ENCODE measurements around the gene BBLN.

The BBLN gene

DNA sequence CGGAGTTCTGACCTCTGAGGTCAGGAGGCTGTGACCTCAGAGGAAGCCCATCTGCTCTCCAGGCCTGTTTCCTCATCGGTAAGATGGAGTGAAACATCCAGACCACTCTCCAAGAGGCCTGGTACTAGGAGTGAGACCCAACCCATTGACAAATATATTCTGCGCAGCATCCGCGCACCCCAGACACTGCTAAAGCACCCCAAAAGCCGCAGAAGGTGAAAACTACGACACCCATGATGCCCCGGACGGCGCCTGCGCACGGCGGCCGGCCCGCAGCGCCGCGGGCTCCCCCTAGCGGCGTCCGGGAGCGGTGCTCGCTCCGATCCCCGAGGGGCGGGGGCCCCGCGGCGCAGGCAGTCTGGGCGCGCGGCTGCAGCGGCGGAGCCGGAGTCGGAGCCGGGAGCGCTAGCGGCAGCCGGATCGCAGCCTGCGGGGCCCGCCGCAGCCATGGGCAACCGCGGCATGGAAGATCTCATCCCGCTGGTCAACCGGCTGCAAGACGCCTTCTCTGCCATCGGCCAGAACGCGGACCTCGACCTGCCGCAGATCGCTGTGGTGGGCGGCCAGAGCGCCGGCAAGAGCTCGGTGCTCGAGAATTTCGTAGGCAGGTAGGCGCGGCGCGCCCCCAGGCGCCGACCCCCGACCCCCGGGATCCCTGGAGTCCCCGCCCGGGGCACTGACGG is 43.1 kb downstream of the BBLN start, which contains the start of gene DNM1:
TSS of gene DNM1 (plus strand) at position 356 of the 683 bp plus-strand sequence. CDS start at position 448, 92 bp downstream.
- TF ChIP-seq FOXP2 (optimal IDR thresholded peaks at IDR 0.05; ENCODE audit: borderline replicate concordance, extremely low read depth, extremely low read length, insufficient read depth) = no peak
- TF ChIP-seq SIN3A (IDR thresholded peaks at IDR 0.05; ENCODE audit: borderline replicate concordance, insufficient read depth, low read length) = no peak
- TF ChIP-seq POLR2AphosphoS5 (IDR thresholded peaks at IDR 0.05; ENCODE audit: low read depth, low read length) = no peak
- no peak for TF ChIP-seq TAF1 (IDR thresholded peaks at IDR 0.05; ENCODE audit: borderline replicate concordance, insufficient read depth, low read length)
- TF ChIP-seq, protein P1, sequence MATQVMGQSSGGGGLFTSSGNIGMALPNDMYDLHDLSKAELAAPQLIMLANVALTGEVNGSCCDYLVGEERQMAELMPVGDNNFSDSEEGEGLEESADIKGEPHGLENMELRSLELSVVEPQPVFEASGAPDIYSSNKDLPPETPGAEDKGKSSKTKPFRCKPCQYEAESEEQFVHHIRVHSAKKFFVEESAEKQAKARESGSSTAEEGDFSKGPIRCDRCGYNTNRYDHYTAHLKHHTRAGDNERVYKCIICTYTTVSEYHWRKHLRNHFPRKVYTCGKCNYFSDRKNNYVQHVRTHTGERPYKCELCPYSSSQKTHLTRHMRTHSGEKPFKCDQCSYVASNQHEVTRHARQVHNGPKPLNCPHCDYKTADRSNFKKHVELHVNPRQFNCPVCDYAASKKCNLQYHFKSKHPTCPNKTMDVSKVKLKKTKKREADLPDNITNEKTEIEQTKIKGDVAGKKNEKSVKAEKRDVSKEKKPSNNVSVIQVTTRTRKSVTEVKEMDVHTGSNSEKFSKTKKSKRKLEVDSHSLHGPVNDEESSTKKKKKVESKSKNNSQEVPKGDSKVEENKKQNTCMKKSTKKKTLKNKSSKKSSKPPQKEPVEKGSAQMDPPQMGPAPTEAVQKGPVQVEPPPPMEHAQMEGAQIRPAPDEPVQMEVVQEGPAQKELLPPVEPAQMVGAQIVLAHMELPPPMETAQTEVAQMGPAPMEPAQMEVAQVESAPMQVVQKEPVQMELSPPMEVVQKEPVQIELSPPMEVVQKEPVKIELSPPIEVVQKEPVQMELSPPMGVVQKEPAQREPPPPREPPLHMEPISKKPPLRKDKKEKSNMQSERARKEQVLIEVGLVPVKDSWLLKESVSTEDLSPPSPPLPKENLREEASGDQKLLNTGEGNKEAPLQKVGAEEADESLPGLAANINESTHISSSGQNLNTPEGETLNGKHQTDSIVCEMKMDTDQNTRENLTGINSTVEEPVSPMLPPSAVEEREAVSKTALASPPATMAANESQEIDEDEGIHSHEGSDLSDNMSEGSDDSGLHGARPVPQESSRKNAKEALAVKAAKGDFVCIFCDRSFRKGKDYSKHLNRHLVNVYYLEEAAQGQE (IDR thresholded peaks at IDR 0.05; ENCODE audit: insufficient read depth in 1 of 2, low read depth in 2 of 2, low read length in 2 of 2) = no peak

DNA sequence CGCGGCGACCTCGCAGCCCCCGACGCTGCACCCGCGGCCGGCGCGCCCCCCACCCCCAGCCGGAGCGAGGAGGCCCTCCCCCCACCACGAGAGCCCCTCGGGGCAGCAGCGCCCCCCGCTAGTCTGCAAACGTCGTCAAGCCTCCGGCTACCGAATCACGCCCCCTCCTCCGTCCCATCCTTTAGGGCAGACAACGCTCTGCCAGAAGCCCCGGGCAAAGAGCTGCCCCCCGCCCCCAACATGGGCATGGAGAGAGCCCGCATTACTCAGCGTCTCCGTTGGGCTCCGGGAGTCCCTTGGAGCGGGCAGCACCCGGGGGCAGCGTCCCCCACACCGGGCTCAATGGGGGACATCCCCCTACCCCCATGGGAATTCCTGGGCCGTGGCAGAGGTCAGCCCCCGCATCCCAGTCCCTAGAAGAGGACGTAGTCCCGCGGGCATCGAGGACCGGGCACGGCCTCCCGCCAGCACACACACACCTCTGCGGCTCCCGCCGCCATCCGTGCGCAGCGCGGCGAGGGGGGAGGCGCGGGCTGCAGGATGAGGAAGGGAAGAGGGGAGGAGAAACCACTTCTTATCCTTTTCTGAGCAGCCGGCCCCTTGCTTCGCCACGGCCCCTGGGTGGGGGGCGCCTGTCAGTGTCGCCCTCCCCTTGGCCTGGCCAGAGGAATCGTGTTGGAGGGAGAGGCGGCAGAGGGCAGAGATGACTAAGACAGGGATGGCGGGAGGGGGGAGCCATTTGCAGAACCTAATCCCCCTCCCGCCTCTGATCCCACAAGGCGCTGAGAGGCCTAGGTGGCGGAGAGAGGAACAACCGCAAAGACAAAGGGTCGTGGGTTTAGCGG is 43.9 kb downstream of the BBLN start:
- TF ChIP-seq TAF1 (IDR thresholded peaks at IDR 0.05; ENCODE audit: borderline replicate concordance, insufficient read depth, low read length) (no peak), FOXP2 (optimal IDR thresholded peaks at IDR 0.05; ENCODE audit: borderline replicate concordance, extremely low read depth, extremely low read length, insufficient read depth) (no peak), SIN3A (IDR thresholded peaks at IDR 0.05; ENCODE audit: borderline replicate concordance, insufficient read depth, low read length) (no peak), POLR2AphosphoS5 (IDR thresholded peaks at IDR 0.05; ENCODE audit: low read depth, low read length) (no peak)
- TF ChIP-seq, protein P1 (IDR thresholded peaks at IDR 0.05; ENCODE audit: insufficient read depth in 1 of 2, low read depth in 2 of 2, low read length in 2 of 2) = no peak

DNA sequence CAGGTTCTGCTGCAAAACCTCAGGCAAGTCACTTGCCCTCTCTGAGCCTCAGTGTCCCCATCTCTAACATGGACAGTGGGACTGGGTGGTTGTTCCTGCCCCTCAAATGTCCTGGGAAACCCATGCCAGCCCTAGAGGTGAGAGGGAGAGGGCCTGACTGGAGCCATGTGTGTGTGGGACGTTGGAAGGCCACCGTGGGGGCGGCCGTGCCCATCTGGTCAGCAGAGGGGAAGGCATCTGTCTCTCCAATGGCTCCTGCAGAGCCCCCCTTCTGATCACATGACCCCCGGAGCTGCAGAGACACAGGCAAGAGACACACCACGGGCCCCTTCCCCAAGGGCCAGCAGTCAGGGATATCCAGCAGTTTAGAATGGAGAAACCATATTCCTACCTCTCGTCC is 44.8 kb downstream of the BBLN start:
- TF ChIP-seq POLR2AphosphoS5 (IDR thresholded peaks at IDR 0.05; ENCODE audit: low read depth, low read length) (no peak), SIN3A (IDR thresholded peaks at IDR 0.05; ENCODE audit: borderline replicate concordance, insufficient read depth, low read length) (no peak), FOXP2 (optimal IDR thresholded peaks at IDR 0.05; ENCODE audit: borderline replicate concordance, extremely low read depth, extremely low read length, insufficient read depth) (no peak), TAF1 (IDR thresholded peaks at IDR 0.05; ENCODE audit: borderline replicate concordance, insufficient read depth, low read length) (no peak)
- TF ChIP-seq, protein P1 (IDR thresholded peaks at IDR 0.05; ENCODE audit: insufficient read depth in 1 of 2, low read depth in 2 of 2, low read length in 2 of 2) = no peak

DNA sequence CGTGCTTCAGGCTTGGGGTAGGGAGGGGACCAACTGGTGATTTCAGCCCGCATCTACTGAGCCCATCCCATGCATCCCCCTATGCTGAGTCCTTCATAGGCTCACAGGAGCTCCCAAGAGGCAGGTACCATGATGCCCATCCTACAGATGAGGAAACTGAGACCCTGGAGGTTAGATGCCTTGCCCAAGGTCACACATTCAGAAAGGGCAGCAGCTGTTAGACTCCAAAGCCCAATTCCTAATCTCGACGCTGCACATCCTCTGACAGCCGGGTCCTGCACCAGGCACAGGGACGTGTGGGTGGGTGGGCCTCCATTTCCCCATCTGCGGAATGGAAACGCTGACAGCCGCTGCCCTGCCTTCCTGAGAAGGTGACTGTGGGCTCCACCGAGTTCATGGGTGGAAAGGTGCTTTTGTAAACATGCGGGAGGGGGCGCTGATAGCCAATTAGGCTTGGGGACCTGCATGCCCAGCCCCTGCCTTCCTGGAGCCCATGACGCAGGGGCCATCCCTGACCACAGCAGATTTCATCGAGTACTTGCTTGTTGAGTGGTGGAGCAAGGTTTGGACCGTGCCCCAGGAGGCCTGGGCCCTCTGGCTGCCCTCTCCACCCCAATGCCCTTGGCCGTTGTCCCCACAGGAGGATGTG is 45.4 kb downstream of the BBLN start:
- TF ChIP-seq, protein P1 (IDR thresholded peaks at IDR 0.05; ENCODE audit: insufficient read depth in 1 of 2, low read depth in 2 of 2, low read length in 2 of 2) = no peak
- TF ChIP-seq TAF1 (IDR thresholded peaks at IDR 0.05; ENCODE audit: borderline replicate concordance, insufficient read depth, low read length) = no peak
- no peak for TF ChIP-seq FOXP2 (optimal IDR thresholded peaks at IDR 0.05; ENCODE audit: borderline replicate concordance, extremely low read depth, extremely low read length, insufficient read depth)
- no peak for TF ChIP-seq SIN3A (IDR thresholded peaks at IDR 0.05; ENCODE audit: borderline replicate concordance, insufficient read depth, low read length)
- TF ChIP-seq POLR2AphosphoS5 (IDR thresholded peaks at IDR 0.05; ENCODE audit: low read depth, low read length) = no peak

Data from PFSK-1 (cell line).